ENCODE measurements around the gene TNFRSF12A.

Gene TNFRSF12A

DNA sequence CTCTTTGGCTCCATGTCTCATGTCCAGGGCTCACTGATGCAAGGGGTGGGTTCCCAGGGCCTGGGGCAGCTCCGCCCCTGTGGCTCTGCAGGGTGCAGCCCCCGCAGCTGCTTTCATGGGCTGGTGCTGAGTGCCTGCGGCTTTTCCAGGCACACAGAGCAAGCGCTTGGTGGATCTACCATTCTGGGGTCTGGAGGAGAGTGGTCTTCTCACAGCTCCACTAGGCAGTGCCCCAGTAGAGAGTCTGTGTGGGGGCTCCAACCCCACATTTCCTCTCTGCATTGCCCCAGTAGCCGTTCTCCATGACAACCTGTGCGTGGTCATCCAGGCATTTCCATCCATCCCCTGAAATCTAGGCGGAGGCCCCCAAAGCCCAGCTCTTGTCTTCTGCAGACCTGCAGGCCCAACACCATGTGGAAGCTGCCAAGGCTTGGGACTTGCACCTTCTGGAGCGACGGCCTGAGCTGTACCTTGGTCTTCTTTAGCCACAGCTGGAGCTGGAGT lies 50.5 kb downstream of the TNFRSF12A start:
- DNase-seq, result no peak

DNA sequence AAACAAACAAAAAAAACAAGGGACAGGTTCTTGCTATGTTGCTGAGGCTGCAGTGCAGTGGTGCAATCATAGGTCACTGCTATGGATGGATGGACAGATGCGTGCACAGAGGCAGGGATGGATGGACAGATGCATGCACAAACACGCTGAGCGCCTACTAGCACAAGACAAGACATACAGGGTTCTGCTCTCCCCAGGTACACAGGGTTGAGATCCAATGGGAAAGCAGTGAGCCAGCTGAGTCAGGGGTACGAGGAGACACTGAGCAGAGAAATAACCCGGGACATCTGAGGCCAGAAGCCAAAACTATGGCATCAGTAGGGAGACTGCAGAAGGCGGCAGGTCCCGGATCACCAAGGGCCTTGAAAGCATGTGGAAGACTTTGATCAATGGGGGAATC lies 51.5 kb downstream of the TNFRSF12A start:
- DNase-seq, result no peak

All from NCI-H2029 treated with DMSO at 0.1 percent for 48 hours (cell line).